ENCODE results near the gene ALDOC. TPM values are rescaled to one million over a fixed set of nuclear protein-coding genes. Genes with fewer than 3 reads are reported as not detected.
A peak's percentile ranks its signal among the peaks of the same experiment; 100 is the strongest.

Gene ALDOC
- total RNA-seq, 1 experiment from 2014 or later, result 53.2 TPM

DNA sequence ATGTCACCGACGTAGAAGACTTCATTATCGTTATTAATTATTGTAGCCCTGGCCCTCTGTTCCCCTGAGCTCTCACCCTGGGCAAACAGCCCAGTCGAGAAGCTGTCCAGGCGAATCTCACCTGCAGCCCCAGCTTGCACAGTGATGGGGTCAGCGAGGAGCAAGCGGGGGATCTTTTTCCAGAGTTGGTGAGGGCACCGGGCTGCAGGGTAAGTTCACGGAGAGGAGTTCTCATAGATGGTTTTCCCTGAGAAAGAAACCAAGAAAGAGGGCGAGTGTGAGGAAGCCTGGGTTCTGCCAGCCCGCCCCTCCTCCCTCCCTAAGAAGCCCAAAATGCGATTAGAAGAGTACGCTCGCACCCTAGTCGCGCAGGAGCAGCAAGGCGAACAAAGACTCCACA lies 21.7 kb upstream of the ALDOC start:
- no peak overlapping the region for H4K5ac ChIP-seq (ENCODE audit: insufficient read length, low read depth, low read length)
- peak overlapping the region; percentile 74 for H3K4me2 ChIP-seq (ENCODE audit: insufficient read depth, insufficient read length, low read length)
- no peak overlapping the region for H4K91ac ChIP-seq (ENCODE audit: insufficient read length, low read depth, low read length)
- no peak overlapping the region for H3T11ph ChIP-seq (ENCODE audit: low read length)
- no peak overlapping the region for H2AFZ ChIP-seq (ENCODE audit: low read length)
- H3K27me3 Mint-ChIP-seq (ENCODE audit: low read depth), result no peaks in the 10 kb centered on the region
- H3K4me1 ChIP-seq (ENCODE audit: insufficient read depth, low read length), result no peaks in the 10 kb centered on the region
- H3K23ac ChIP-seq (ENCODE audit: insufficient read length, low read depth, low read length), result no peak overlapping the region
- no peak overlapping the region for H2AK5ac ChIP-seq (ENCODE audit: insufficient read length, low read length)
- peaks cover 12% of the 10 kb centered on the region for H3K23me2 ChIP-seq (ENCODE audit: insufficient read length, low read depth, low read length, poor library complexity, severe bottlenecking)
- DNase-seq, result no peak
- TF ChIP-seq, protein P1, sequence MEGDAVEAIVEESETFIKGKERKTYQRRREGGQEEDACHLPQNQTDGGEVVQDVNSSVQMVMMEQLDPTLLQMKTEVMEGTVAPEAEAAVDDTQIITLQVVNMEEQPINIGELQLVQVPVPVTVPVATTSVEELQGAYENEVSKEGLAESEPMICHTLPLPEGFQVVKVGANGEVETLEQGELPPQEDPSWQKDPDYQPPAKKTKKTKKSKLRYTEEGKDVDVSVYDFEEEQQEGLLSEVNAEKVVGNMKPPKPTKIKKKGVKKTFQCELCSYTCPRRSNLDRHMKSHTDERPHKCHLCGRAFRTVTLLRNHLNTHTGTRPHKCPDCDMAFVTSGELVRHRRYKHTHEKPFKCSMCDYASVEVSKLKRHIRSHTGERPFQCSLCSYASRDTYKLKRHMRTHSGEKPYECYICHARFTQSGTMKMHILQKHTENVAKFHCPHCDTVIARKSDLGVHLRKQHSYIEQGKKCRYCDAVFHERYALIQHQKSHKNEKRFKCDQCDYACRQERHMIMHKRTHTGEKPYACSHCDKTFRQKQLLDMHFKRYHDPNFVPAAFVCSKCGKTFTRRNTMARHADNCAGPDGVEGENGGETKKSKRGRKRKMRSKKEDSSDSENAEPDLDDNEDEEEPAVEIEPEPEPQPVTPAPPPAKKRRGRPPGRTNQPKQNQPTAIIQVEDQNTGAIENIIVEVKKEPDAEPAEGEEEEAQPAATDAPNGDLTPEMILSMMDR (conservative IDR thresholded peaks at IDR 0.05), result no peak
- H3K79me2 ChIP-seq (ENCODE audit: insufficient read depth, low read length), result no peaks in the 10 kb centered on the region; the same call in 1 of the 2 replicates
- peaks cover 16 to 17% of the 10 kb centered on the region in 2 experiments for H3K4me1 Mint-ChIP-seq
- H3K27me3 ChIP-seq (ENCODE audit: insufficient read depth, low read length), result no peaks in the 10 kb centered on the region
- H3K9me3 ChIP-seq (ENCODE audit: control insufficient read depth, low read depth, low read length), result no peaks in the 10 kb centered on the region
- H3K27ac ChIP-seq (ENCODE audit: insufficient read length, low read depth, low read length), result no peak overlapping the region
- no peaks in the 10 kb centered on the region for H3K79me1 ChIP-seq (ENCODE audit: insufficient read depth, low read depth, low read length, poor library complexity, severe bottlenecking)
- peaks cover 6 to 23% (median 22%) of the 10 kb centered on the region in 3 experiments; a peak in 6 of 7 replicates for H3K36me3 Mint-ChIP-seq (ENCODE audit: insufficient read depth in 1 of 3, low read depth in 3 of 3)
- H2BK5ac ChIP-seq (ENCODE audit: insufficient read length, low read length), result no peak overlapping the region
- no peaks in the 10 kb centered on the region; a peak in 1 of 5 replicates for H3K9me3 Mint-ChIP-seq
- no CpG with 5 or more reads among the region's 17 CpGs for WGBS (ENCODE audit: extremely low coverage, insufficient read length, low lambda C conversion rate)
- no peak overlapping the region for H3K56ac ChIP-seq (ENCODE audit: insufficient read length, low read depth, low read length)
- no peak overlapping the region for H4K8ac ChIP-seq (replicated peaks; ENCODE audit: insufficient read length, low read depth, low read length)
- peak overlapping the region; percentile 98 to 99 (median 99) for H3K27ac Mint-ChIP-seq
- no peak overlapping the region for H2BK20ac ChIP-seq (ENCODE audit: low read depth, low read length, poor library complexity, severe bottlenecking)
- peak overlapping the region; percentile 84 for H3K9ac ChIP-seq (ENCODE audit: extremely low read depth, insufficient read length, low read length)
- H2BK15ac ChIP-seq (ENCODE audit: low read depth, low read length), result no peak overlapping the region
- H2BK120ac ChIP-seq (ENCODE audit: low read depth, low read length, poor library complexity, severe bottlenecking), result no peak overlapping the region
- no peak overlapping the region for H3K18ac ChIP-seq (ENCODE audit: insufficient read length, low read depth, low read length)
- no peaks in the 10 kb centered on the region for H4K20me1 ChIP-seq (ENCODE audit: control insufficient read depth, insufficient read depth, insufficient read length)
- no peak overlapping the region for H2BK12ac ChIP-seq (ENCODE audit: insufficient read length, low read depth, low read length)
- H3K14ac ChIP-seq (ENCODE audit: insufficient read depth, low read length), result peak overlapping the region; percentile 79
- peak overlapping the region; percentile 94 to 97 for H3K4me3 Mint-ChIP-seq
- H3K4ac ChIP-seq (ENCODE audit: low read depth, low read length), result no peak overlapping the region

Data from H9 (cell line).